ENCODE data around the gene TMEM204. TPM values are rescaled to one million over a fixed set of nuclear protein-coding genes. Genes with fewer than 3 reads are reported as not detected.

Gene TMEM204
- total and polyA plus RNA-seq, 10 of the 15 experiments (the other 5 are each of a cell fraction or from before 2014, with no cell fraction given) = 0.05 to 0.30 (median 0.18) TPM; not detected in 7

DNA sequence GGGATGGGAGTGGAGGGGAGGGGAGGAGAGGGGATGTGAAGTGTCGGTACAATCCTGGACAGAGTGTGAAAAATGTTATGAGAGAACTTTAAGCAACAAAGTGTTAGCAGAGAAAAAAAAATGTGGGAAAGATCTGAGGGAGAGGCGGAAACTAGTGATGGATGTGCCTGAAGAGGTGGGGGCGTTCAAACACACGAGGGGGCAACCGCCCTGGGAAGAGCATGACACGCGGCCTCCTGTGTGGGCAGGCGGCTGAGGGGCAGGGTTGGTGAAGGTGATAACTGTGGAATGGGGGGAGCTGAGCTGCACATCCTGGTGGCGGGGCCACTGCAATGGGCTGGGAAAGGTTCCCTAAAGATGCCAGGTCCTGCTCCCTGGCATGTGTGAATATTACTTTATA is 48.3 kb downstream of the TMEM204 start:
- H3K79me2 ChIP-seq (ENCODE audit: control insufficient read depth, insufficient read depth, low read length) = no peaks in the 10 kb centered on the region
- in situ Hi-C loops (cut with MboI) = no loop called here
- TF ChIP-seq GABPA (IDR thresholded peaks at IDR 0.05; ENCODE audit: low read depth) (no peak), SMAD5 (IDR thresholded peaks at IDR 0.05; ENCODE audit: low read depth) (no peak), GATAD2B (conservative IDR thresholded peaks at IDR 0.05; ENCODE audit: low read depth) (no peak), SPI1 (IDR thresholded peaks at IDR 0.05; ENCODE audit: borderline replicate concordance, insufficient read depth, low read depth, low read length) (no peak), CBFB (IDR thresholded peaks at IDR 0.05; ENCODE audit: low read depth) (no peak), FOXK2 (IDR thresholded peaks at IDR 0.05) (no peak), CHD2 (IDR thresholded peaks at IDR 0.05; ENCODE audit: borderline replicate concordance, low read depth, low read length) (no peak), RBBP5 (conservative IDR thresholded peaks at IDR 0.05) (no peak), HDAC6 (IDR thresholded peaks at IDR 0.05; ENCODE audit: unreplicated experiment) (no peak), ZNF384 (IDR thresholded peaks at IDR 0.05; ENCODE audit: borderline replicate concordance, low read depth, low read length) (no peak), ZNF207 (IDR thresholded peaks at IDR 0.05; ENCODE audit: borderline replicate concordance) (no peak)
- SMC1A ChIA-PET (ENCODE audit: uncharacterized antibody, unreplicated experiment) = no interaction called here
- H3K4me1 ChIP-seq (ENCODE audit: control insufficient read depth, insufficient read depth, low read length) = no peaks in the 10 kb centered on the region
- CTCF ChIA-PET = no interaction called here
- H3K4me2 ChIP-seq (ENCODE audit: control insufficient read depth, insufficient read depth) = no peak overlapping the region
- H3K27me3 ChIP-seq (replicated peaks in 1 of 2; ENCODE audit: control insufficient read depth in 2 of 2, insufficient read depth in 2 of 2, low read length in 1 of 2) = no peaks in the 10 kb centered on the region
- intact Hi-C loops (cut with micrococcal nuclease; ENCODE audit: unreplicated experiment) = no loop called here
- no peak overlapping the region for H2AFZ ChIP-seq (ENCODE audit: control insufficient read depth, low read depth, low read length)
- DNase-seq (ENCODE audit: low read depth, low spot score) = no peak
- no TSS peak for BruUV-seq (replicated peaks)
- H3K9ac ChIP-seq (ENCODE audit: control insufficient read depth, insufficient read depth, low read length) = no peak overlapping the region
- RAD21 ChIA-PET (ENCODE audit: unreplicated experiment) = no interaction called here
- ATAC-seq = no peak
- no peak overlapping the region for H3K4me3 ChIP-seq
- no peak for FAIRE-seq
- H3K9me3 ChIP-seq (replicated peaks; ENCODE audit: control insufficient read depth, insufficient read depth, low read length) = no peaks in the 10 kb centered on the region; the same call in 2 of the 3 replicates
- no peaks in the 10 kb centered on the region for H4K20me1 ChIP-seq (ENCODE audit: control insufficient read depth, insufficient read depth)
- WGBS (ENCODE audit: insufficient coverage, insufficient replicate concordance, low lambda C conversion rate, missing lambda C conversion rate) = 93% methylated on average over 8 of the region's 9 CpGs
- POLR2A ChIA-PET = no interaction called here
- H3K36me3 ChIP-seq (ENCODE audit: control insufficient read depth in 2 of 2, insufficient read depth in 2 of 2, low read length in 1 of 2) = no peaks in the 10 kb centered on the region
- H3K27ac ChIP-seq (ENCODE audit: control insufficient read depth, insufficient read depth) = no peak overlapping the region
